A204.1 (cell line): Measurements from ENCODE around the gene MAPK8IP1.
A peak's percentile ranks its signal among the peaks of the same experiment; 100 is the strongest.
"Not testable (repeated sequence)": the region's sequence is repeated elsewhere in the genome, so short reads cannot be mapped to it uniquely, and the experiment has no call there.

Experiments
- FAIRE-seq: peaks from 2 replicates; lab custom pipeline; 2012; peaks lifted over from hg19 to GRCh38; lab: Jason Lieb, UNC

Gene MAPK8IP1

DNA sequence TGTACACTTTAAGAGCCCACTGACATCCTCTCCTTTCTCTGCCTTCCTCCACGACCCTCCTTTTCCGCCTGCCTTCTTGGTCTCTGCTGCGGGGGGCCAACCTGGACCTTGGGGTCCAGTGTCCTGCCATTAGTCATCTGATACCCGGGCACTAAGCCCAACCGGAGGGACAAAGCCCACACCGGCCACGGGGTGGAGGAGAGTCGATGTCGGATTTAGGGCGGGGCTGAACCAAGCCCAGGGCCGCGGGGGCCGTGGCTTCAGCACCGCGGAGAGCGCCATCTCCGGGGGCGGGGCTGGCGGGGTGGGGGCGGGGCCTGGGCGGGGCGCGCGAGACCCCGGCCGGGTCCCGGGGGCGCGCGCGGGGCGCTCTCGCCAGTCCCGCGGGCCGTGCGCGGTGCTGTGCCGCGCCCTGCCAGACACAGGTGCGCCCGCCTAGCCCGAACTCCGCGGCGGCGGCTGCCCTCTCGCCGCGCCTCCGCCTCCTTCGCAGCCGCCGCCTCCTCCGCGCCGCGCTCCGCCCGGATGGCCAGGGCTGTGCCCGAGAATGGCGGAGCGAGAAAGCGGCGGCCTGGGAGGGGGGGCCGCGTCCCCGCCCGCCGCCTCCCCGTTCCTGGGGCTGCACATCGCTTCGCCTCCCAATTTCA, at the start of gene MAPK8IP1:
Gene MAPK8IP1 (plus strand): TSS at position 378 of the 647 bp plus-strand sequence. CDS start 170 bp downstream, at position 548.
- no peak for FAIRE-seq

DNA sequence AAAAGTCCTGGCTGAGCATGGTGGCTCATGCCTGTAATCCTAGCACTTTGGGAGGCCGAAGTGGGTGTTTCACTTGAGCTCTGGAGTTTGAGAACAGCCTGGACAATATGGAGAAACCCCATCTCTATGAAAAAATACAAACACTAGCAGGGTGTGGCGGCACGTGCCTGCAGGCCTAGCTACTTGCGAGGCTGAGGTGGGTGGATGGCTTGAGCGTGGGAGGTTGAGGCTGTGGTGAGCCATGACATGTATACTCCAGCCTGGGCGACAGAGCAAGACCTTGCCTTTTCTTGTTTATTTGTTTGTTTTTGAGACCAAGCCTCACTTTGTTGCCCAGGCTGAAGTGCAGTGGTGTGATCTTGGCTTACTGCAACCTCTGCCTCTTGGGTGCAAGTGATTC, 46.2 kb upstream of the MAPK8IP1 start:
- no peak for FAIRE-seq

DNA sequence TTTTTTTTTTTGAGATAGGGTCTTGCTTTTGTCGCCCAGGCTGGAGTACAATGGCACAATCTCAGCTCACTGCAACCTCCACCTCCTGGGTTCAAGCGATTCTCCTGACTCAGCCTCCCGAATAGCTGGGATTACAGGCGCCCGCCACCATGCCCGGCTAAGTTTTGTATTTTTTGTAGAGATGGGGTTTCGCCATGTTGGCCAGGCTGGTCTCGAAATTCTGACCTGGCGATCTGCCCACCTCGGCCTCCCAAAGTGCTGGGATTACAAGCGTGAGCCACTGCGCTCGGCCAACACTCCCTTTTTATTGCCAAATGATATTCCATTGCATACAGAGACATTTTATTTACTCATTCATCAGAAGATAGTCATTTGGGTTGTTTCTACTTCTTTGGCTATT, 45.2 kb upstream of the MAPK8IP1 start:
- not testable (repeated sequence) for FAIRE-seq

DNA sequence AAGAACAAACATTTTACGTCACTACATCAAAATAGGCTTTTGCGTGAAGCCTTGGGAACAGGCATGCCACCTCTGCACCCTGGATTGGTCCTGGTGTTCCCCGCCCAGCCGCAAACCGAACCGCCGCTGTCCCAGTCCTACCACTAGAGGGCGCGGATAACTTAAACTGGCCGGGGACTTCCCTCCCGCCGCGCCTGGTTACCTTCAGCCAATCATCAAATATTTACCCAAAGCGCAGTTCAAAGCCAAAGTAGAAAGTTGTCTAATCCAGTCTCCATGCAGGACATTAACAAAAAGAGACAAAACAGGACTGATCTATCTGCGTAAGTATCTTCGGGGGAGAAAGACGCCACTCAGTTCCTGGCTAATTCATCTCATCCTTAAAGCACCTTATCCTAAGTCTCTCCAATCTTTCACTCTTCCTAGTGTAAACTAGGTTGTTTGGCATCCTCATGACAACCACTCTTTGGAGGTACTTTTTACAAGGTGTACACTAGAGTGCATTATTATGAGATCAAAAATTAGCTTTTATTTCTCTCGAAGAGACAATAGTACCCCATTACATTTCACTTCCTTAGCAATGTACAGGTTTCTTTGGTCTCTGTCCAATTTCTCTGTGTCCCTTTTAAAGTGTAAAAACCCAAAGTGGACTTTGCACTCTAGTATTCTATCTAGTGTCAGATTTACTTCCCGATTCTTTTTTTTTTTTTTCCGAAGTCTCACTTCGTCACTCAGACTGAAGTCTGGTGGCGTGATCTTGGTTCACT, 42.1 kb upstream of the MAPK8IP1 start:
- no peak for FAIRE-seq

DNA sequence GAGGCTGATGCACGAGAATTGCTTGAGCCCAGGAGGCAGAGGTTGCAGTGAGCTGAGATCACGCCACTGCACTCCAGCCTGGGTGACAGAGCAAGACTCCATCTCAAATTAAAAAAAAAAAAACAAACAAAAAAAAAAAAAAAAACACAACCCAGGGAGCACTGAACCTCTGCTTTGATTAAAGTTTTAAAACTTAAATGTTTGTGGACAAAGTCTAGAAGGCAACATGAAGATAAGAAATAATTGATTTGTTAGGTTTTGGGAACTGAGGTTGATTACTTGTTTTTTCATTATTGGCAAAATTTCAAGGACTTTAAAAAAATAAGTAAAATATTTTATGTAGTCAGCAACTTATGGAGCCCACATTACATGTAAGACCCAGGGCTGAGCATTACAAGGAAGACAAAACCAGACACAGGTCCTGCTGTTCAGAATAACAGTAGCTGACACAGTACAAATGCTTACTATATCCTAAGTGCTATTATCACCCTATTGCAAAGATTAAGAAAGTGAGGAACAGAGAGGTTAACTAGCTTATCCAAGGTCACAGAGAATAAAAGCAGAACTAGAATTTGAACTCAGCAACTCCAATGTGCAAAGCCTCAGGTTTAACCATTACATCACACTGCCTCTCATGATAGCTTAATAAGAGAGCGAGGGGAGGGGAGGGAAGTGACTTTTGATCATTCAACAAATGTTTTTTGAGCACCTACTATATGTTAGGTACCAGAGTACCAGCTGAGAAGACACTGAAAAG, 40.5 kb upstream of the MAPK8IP1 start:
- no peak for FAIRE-seq

DNA sequence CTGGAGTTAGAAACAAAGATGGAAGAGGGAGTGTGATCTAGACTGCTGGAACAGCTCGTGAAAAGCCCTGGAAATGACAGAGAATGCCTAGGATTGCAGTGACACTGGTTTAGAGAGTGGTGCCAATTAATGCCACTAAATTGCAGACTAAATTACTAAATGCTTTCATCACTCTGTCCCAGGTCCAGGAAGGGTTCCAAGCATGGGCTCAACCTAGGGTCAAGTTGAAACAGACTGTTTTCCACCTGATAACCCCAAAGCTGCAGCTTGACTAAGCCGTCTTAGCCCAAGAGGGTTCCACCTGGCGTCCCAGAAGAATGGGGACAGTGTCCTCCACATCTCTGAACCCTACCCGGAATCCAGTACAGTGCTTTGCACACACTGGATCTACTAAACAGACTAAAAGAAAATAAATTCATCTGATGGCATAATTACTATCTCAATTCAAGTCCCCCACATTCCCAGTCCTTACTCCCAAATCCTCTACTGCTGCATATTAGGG, 39.2 kb upstream of the MAPK8IP1 start:
- FAIRE-seq, result no peak

DNA sequence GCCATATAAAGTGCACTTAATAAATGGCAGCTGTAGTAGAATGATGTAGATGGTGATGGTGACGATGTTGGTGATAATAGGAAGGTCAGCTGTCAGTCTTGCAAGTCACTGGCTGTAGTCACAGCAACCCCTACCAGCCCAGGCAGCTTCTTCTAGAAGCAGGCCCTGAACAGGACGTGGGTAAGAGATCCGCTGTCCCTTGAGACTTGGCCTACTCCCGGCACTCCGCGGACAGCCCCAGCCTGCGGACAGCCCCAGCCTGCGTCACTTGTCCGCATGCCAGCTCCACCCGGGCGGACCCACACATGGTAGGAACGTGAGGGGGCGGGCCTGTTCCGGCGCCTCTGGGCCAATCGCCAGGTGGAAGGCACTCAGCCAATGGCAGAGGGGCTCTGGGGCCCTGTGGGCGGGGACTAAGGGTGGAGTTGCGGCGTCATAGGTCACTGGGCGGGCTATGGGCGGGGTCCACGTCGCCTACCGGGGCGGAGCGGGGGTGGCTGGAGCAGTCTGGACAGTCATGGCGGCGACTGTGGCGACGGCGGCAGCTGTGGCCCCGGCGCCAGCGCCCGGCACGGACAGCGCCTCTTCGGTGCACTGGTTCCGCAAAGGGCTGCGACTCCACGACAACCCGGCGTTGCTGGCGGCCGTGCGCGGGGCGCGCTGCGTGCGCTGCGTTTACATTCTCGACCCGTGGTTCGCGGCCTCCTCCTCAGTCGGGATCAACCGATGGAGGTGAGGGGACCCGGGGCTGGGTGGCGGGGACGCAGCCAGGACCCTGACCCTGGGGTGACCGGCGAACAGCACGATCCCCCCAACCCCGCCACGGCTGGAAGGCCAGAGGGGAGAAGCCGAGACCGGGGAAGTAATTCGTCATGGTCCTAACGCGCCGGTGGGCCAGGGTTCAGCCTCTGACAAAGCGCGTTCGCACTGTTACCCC, 38.2 kb upstream of the MAPK8IP1 start, which contains the start of gene CRY2:
Gene CRY2 (plus strand): TSS at position 502 of the 937 bp plus-strand sequence. CDS start 16 bp downstream, at position 518.
- peak; percentile 90 for FAIRE-seq

DNA sequence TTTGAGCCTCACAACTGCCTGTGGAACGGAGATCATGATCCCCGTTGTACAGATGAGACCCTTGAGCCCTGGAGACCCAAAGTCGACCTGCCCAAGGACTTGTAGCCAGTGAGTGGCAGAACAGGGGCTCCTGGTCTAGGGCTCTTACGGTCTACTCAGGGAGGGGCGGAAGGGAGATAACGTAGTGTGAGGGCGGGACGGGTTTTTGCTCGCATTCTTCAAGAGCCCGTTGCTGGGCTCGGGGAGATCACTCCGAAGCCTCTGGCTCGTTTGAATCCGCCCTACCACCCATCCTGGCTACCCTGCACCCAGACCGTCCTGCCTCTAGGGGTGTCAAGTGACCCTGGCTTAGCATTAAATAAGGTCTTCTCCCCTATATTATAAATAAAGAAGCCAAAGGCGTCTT, 37.5 kb upstream of the MAPK8IP1 start:
- FAIRE-seq, result no peak

DNA sequence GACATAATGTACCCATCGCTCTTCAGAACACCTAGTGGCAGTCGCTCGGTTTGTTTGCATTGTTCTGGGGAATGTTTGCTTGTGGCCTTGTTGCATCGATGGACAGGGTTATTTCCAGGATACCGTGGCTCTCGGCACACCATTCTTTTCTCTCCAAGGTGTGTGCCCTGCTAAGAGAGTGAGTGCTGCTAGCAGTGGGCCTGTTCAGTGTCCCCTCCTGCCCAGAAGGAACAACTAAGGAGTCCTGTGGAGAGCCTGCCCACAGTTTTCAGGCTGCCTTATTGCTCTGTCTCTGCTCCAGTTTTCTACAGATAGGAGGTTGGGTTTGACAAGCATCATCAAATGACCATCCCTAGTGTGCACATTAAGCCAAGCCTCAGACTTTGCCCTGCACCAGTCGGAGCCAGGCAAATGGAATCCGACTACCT, 36.8 kb upstream of the MAPK8IP1 start:
- FAIRE-seq, result no peak

DNA sequence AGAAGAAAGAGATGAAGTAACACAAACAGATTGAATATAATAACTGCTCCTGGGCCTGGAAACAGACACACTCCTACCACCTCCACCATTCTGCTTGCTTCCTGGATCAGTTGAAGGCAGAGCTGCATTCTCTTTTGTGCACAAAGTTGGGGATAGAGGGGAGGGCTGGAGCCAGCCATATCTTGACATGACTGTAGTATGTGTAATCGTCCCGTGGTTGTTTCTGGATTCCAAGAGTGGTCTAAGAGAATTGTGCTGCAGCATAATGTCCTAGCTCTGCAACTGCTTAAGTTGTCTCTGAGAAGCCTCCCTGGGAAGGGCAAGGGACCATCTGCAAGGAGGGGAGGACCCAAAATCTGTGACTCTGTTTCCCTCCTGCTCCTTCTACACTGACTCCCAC, 35.0 kb upstream of the MAPK8IP1 start:
- FAIRE-seq, result no peak

DNA sequence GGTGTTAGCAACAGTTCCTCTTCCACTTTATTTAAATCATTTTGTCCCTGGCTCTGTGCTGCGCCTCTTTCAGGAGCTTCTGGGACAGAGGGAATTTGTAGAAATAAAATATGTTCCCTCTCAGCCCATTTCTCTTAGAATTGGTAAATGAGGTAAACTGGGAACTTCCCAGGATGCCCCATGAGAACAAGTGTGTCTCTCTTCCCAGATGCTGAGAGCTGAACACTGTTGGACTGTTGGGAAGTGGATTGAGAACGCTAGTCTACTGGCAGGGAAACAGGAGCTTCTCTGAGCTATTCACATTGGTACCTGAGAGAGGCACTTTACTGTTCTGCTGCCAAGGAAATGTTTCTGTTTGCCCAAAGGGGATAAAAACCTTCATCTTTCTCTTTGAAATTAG, 34.2 kb upstream of the MAPK8IP1 start:
- no peak for FAIRE-seq

DNA sequence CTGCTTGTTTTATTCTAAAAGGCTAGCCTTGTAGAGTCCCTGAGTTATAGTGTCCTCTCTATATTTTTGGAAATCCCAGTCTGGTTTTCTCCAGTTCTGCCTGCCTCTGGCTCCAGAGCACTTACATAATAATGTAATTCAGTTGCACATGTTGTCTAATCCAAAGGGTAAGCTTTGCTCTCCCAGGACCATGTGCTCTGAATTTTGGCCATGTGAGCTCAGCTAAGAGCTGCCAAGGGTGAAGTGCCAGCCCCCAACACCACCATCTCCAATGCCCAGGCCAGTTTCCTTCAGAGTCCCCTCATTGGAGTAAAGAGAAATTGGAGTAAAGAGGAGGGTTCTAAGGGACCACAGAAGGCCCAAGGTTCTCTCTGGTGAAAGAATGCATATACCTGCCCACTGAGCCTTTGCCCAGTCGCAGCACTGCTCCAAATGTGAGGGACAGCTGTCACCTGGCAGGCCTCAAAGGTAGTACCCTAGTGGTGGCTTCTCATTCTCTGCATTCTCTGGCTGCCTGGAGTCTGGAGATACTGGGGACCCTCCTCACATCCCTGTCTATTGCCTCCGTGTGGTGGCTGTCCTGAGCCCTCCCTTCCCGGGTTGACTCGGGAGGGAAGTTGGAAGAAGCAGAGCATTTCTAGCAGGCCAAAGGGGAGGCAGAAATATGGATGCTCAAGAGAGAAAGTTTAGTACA, 33.3 kb upstream of the MAPK8IP1 start:
- FAIRE-seq, result no peak

DNA sequence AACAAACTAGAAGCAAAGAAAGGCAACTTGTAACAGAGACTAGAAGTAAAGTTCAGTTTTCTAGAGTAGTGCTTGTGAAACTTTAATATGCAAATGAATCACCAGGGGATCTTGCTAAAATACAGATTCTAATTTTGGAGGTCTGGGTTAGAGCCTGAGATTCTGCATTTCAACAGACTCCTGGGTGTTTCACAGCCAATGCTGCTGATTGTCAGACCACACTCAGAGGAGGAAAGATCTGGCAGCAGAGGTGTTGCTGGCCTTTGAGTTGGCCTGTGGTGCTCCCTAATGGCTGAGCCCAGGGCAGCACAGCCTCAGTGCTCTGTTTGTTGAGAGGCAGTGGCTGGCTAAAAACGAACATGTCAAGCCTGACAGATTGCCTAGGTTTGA, 32.7 kb upstream of the MAPK8IP1 start:
- FAIRE-seq, result no peak

DNA sequence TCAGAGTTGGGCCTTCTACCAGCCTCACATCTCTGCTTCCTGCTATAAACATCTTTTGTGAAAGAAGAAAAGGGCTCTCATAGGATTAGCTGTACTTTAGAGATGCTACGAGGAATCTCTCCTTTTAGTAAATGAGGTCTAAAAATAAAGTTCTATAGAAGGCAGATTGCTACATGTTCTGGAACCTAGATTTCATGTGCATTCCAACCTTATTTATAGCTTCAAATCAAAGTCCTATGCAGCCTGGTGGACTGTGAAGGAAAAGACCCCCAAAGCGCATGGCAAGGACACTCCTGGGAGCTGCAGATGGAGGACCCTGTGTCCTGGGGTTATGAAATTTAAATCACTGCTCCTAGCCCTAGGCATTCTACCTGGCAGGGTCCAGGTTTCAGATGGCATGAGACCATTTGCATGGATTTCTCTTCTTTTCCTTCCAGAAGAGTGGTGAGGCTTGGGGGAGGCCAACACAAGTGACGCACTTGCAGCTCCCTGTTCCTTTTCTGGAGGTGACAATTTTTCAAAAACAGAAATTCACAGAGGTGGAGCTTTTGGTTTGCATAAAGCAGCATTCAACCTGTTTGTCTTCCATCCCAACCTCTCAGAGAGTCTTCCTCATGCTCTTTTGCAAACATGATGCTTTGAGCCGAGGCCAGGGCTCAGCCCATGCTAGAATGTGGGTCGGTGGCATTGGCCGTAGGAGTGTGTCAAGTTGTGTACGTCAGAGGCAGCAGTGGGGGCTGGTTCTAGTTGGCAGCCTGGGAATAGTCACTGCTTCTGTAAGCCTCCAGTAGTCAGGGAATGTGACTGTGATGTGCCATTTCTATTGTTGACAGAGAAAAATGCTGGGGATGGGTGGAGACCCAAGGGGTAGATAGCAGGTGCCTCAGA, 31.9 kb upstream of the MAPK8IP1 start:
- no peak for FAIRE-seq

DNA sequence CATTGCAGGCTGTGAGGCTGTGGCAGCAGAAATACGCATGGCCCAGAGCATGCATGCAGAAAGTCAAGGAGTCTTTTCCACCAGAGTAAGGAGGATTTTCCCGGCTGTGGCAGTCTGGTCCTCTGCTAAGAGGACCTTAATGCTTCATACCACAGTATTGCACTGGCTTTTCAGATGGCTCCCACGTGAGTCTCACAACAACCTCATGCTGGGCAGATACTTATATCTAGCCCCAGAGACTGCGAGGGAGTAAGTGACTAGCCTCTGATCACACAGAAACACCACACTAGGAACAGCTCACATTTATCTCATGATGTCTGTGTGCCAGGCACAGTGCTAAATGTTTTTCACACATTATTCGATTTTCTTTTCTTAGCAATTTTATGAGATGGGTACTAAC, 30.1 kb upstream of the MAPK8IP1 start:
- no peak for FAIRE-seq

DNA sequence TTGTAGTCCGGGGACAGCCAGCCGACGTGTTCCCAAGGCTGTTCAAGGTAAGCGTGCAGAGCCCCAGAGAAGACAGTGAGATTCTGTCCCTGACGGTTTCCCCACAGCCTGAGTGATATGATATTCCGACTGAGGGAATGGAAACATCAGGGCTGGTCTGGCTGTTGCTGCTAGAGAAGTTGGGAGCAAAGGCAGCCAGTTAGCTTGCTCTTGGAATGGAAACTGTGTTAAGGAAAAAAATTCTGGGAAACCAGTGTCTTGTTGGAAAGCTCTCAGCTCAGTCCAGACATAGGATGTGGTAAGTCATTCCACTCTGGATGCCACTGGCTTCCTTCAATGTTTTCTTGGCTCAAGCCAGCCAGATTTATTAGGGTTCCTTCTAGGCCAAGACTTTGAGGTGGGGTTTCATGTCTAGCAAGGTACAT, 29.4 kb upstream of the MAPK8IP1 start:
- no peak for FAIRE-seq

DNA sequence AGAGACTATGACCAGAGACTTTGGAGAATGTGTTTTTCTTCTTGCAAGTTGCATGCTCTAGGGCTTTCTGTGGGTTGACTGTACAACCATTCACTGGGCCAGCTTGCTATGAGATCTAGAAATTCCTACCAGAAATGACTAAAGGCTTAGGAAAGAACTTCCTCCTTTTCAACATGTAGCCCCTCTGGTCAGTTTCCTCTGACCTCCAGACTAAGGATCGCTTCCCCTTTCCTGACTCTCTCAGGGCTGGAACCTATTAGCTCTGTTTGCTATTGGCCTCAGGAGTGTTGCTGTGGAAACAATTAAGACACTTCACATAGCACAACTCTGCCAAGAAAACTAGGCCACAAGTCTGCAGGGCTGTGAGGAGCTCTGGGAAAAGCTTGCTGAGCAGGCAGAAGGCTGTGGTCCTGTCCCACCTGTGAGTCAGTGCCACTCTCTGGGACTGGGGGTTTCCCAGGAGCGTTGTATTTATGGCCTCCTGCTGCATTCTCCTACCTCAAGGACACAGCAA, 27.4 kb upstream of the MAPK8IP1 start:
- no peak for FAIRE-seq

DNA sequence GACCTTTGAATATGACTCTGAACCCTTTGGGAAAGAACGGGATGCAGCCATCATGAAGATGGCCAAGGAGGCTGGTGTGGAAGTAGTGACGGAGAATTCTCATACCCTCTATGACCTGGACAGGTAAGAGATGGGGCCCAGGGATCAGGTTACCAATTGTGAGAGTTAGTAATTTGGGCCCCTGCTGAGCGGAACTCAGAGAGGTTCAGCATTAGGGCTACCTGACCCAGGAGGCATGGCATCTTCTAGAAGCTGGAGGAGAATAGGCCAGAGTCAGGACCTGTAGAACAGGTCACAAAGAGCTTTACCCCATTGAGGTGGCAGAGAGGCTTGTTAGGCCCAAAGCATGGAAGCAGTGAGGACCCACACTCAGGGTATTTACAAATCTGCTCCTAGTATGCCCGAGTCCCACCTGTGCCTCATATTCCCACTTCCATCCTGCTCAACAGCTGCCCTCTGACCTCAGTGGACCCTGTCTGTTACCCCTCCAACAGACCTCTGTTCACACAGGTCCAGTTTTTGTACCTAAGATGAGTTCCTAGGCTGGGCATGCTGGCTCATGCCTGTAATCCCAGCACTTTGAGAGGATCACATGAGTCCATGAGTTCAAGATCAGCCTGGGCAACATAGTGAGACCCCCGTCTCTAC, 26.6 kb upstream of the MAPK8IP1 start:
- no peak for FAIRE-seq

DNA sequence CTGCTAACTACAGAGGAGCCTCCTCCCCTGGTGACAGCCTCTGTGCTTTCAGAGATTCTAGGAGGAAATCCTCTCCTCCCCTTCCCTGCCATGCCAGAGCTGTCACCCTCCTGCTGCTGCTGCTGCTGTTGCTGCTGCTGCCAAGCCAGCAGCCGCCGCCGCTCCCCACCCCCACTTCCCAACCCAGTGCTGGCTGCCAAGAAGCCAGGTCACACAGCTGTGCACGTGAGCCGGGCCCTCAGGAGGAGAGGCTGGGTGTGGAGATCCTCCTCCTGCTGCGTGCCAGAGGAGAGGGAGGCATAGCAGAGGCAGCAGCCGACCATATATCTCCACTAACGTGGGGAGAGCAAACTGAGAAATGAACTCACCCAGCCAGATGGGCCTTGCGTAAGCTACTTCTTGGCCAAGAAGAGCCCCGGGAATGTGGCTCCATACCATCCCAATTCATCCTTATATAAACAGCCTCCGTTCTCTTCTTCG, 25.8 kb upstream of the MAPK8IP1 start:
- FAIRE-seq, result no peak
